Measurements from ENCODE around the gene BRWD1. TPM values are rescaled to one million over a fixed set of nuclear protein-coding genes. Genes with fewer than 3 reads are reported as not detected.

Gene BRWD1
- total RNA-seq: 52.1 and 55.7 TPM in 2 replicates
- long read RNA-seq, transcript BRWD1-202 (5 exons, 2,495 nt): major isoform, 8 of 77 reads
- long read RNA-seq, partial matches to known transcripts: 47 of 77 reads
- long read RNA-seq, other reads (novel, unspliced or antisense): 22 of 77 reads

DNA sequence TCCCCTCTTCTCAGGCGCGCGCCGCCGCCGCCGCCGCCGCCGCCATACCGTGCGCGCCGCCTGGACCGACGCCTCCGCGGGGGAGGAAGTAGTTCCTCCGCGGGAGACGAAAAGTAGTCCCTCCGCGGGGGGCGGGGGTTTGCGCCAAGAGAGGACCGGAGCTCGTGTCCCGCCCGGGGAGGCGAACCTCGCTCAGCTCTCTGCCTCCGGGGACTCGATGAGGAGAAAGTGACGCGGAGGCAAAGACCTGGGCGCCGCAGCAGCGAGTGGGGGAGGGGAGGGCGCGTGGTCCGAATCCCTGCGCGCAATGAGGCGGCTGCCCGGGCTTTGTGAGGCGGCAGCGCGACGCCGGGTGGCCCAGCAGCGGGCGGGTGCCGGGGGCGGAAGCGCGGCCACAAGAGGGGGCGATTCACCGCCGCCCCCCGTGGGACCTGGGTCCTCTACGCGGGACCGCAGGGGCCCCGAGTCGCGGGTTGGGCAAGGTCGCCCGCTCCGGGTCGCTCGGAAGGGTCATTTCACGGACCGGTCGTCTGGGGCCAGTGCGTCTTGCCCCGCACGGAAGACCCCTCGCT is at the start of gene BRWD1:
Gene BRWD1, minus strand, starts transcription at position 62 of the 572 bp plus-strand sequence. CDS start 141 bp downstream, outside the sequence.
- Mint-ChIP-seq H3K4me3 (ENCODE audit: low read depth) (peak within 1 kb of the TSS; percentile 87), H3K27me3 (no peaks in the 10 kb centered on the region), H3K27ac (peak within 1 kb of the TSS; percentile 99), H3K36me3 (ENCODE audit: insufficient read depth) (peaks cover 15% of the 10 kb centered on the region), H3K9me3 (ENCODE audit: low read depth) (no peaks in the 10 kb centered on the region), H3K4me1 (ENCODE audit: low read depth) (peaks cover 10% of the 10 kb centered on the region)
- TF ChIP-seq, protein P1, sequence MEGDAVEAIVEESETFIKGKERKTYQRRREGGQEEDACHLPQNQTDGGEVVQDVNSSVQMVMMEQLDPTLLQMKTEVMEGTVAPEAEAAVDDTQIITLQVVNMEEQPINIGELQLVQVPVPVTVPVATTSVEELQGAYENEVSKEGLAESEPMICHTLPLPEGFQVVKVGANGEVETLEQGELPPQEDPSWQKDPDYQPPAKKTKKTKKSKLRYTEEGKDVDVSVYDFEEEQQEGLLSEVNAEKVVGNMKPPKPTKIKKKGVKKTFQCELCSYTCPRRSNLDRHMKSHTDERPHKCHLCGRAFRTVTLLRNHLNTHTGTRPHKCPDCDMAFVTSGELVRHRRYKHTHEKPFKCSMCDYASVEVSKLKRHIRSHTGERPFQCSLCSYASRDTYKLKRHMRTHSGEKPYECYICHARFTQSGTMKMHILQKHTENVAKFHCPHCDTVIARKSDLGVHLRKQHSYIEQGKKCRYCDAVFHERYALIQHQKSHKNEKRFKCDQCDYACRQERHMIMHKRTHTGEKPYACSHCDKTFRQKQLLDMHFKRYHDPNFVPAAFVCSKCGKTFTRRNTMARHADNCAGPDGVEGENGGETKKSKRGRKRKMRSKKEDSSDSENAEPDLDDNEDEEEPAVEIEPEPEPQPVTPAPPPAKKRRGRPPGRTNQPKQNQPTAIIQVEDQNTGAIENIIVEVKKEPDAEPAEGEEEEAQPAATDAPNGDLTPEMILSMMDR (IDR thresholded peaks at IDR 0.05; ENCODE audit: unreplicated experiment): peak; percentile 39
- peak; percentile 75 for DNase-seq (ENCODE audit: low spot score, unreplicated experiment)

DNA sequence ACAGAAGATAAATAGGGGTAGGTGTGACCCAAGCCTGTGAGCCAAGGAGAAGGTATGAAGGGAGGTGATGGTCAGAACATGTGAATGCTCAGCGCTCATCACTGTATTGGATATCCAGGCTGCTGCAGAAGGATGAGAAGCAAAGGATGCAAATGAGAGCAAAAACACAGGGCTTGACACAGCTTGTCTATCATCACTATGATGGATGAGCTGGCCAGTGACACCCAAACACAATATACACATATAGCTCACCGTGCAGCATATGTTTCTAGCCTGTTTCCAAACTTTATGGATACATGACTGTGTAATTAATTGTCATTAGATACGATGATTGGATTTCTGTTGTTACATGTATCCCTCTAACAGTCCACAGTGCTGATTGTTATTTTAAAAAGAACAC is 49.3 kb upstream of the BRWD1 start:
- Mint-ChIP-seq H3K4me3 (ENCODE audit: low read depth) (no peak overlapping the region), H3K4me1 (ENCODE audit: low read depth) (no peaks in the 10 kb centered on the region), H3K36me3 (ENCODE audit: insufficient read depth) (no peaks in the 10 kb centered on the region), H3K9me3 (ENCODE audit: low read depth) (peaks cover 6% of the 10 kb centered on the region), H3K27ac (no peak overlapping the region), H3K27me3 (peaks cover 2% of the 10 kb centered on the region)
- TF ChIP-seq, protein P1 (IDR thresholded peaks at IDR 0.05; ENCODE audit: unreplicated experiment): no peak
- DNase-seq (ENCODE audit: low spot score, unreplicated experiment): no peak

- Mint-ChIP-seq H3K4me3 (ENCODE audit: low read depth) (no peak overlapping the region), H3K4me1 (ENCODE audit: low read depth) (no peaks in the 10 kb centered on the region), H3K9me3 (ENCODE audit: low read depth) (no peaks in the 10 kb centered on the region), H3K27ac (no peak overlapping the region), H3K36me3 (ENCODE audit: insufficient read depth) (no peaks in the 10 kb centered on the region), H3K27me3 (peaks cover 2% of the 10 kb centered on the region)
- no peak for DNase-seq (ENCODE audit: low spot score, unreplicated experiment)
- TF ChIP-seq, protein P1 (IDR thresholded peaks at IDR 0.05; ENCODE audit: unreplicated experiment): no peak
These were observed 46.0 kb upstream of the BRWD1 start for GRCh38 chr21:39359382-39359781.

GRCh38 chr21:39353295-39353694 is 39.9 kb upstream of the BRWD1 start:
- no peaks in the 10 kb centered on the region for H3K9me3 Mint-ChIP-seq (ENCODE audit: low read depth)
- TF ChIP-seq, protein P1 (IDR thresholded peaks at IDR 0.05; ENCODE audit: unreplicated experiment): no peak
- H3K27me3 Mint-ChIP-seq: no peaks in the 10 kb centered on the region
- H3K4me3 Mint-ChIP-seq (ENCODE audit: low read depth): no peak overlapping the region
- H3K36me3 Mint-ChIP-seq (ENCODE audit: insufficient read depth): no peaks in the 10 kb centered on the region
- no peak overlapping the region for H3K27ac Mint-ChIP-seq
- peaks cover 6% of the 10 kb centered on the region for H3K4me1 Mint-ChIP-seq (ENCODE audit: low read depth)
- DNase-seq (ENCODE audit: low spot score, unreplicated experiment): no peak

- Mint-ChIP-seq H3K4me1 (ENCODE audit: low read depth) (peaks cover 26% of the 10 kb centered on the region), H3K9me3 (ENCODE audit: low read depth) (no peaks in the 10 kb centered on the region), H3K27ac (peak overlapping the region; percentile 100), H3K27me3 (no peaks in the 10 kb centered on the region), H3K36me3 (ENCODE audit: insufficient read depth) (peaks cover 18% of the 10 kb centered on the region), H3K4me3 (ENCODE audit: low read depth) (peak overlapping the region; percentile 96)
- DNase-seq (ENCODE audit: low spot score, unreplicated experiment): no peak
- TF ChIP-seq, protein P1 (IDR thresholded peaks at IDR 0.05; ENCODE audit: unreplicated experiment): no peak
These were observed 36.9 kb upstream of the BRWD1 start for GRCh38 chr21:39350094-39351005.
